SK-N-SH (cell line): ENCODE measurements around the gene MARCHF3. TPM values are rescaled to one million over a fixed set of nuclear protein-coding genes. Genes with fewer than 3 reads are reported as not detected.
"Not testable (repeated sequence)": the region's sequence is repeated elsewhere in the genome, so short reads cannot be mapped to it uniquely, and the experiment has no call there.

Experiments used
- CTCF ChIA-PET: fragments of 300-600, 350-600 bp; formaldehyde crosslinking; extraction: SDS; loops from one replicate; lab custom pipeline; 2021; lab: Yijun Ruan, JAX
- POLR2A ChIA-PET: fragments of 350-600 bp; sonication (Branson Sonifier 250); formaldehyde crosslinking; extraction: SDS; loops from one replicate; lab custom pipeline; 2020; ENCODE audit warnings: antibody characterized with exemption, inconsistent platforms; lab: Yijun Ruan, JAX
- DNase-seq: peaks from one replicate; pipeline ENCODE4 v3.0.0; 2012
- H2AFZ ChIP-seq: fragments of 200-600 bp; sonication (generic); 2 replicates; pipeline ENCODE4 v1.8.1; 2016; ENCODE audit warnings: antibody characterized with exemption, mild to moderate bottlenecking, low read depth
- H3F3A ChIP-seq: fragments of 200-600 bp; sonication (generic); replicated peaks from 2 replicates; pipeline ENCODE3; 2016; ENCODE audit warnings: antibody characterized with exemption, mild to moderate bottlenecking; ENCODE audit not compliant: insufficient read depth
- H3K27ac ChIP-seq, 2 experiments: fragments of 200-500 bp in 1 of 2; fragments of 200-600 bp in 1 of 2; sonication (Bioruptor generic) in 1 of 2; sonication (generic), shearing (Covaris generic) in 1 of 2; 2 replicates each; pipeline versions ENCODE4 v1.5.1 to v1.6.1; 2014 to 2016; ENCODE audit warnings: low read depth in 2 of 2, inconsistent platforms in 1 of 2, low read length in 1 of 2, mild to moderate bottlenecking in 1 of 2, mixed read lengths in 1 of 2
- H3K27me3 ChIP-seq: fragments of 200-600 bp; sonication (generic), shearing (Covaris generic); 2 replicates; pipeline ENCODE4 v1.6.1; 2016; ENCODE audit warnings: mixed run types; ENCODE audit not compliant: insufficient read depth
- H3K36me3 ChIP-seq, 2 experiments: fragments of 200-500 bp in 1 of 2; fragments of 200-600 bp in 1 of 2; sonication (Bioruptor generic) in 1 of 2; sonication (generic) in 1 of 2; replicated peaks in 1 of 2; 2 replicates each; pipeline versions ENCODE3 to v1.5.1; 2014 to 2016; ENCODE audit warnings: low read length in 1 of 2, mild to moderate bottlenecking in 1 of 2; ENCODE audit not compliant: insufficient read depth in 2 of 2, control insufficient read depth in 1 of 2
- H3K4me1 ChIP-seq, 2 experiments: fragments of 200-500 bp in 1 of 2; fragments of 200-600 bp in 1 of 2; sonication (Bioruptor generic) in 1 of 2; sonication (generic), shearing (Covaris generic) in 1 of 2; 2 replicates each; pipeline versions ENCODE4 v1.5.1 to v1.6.1; 2014 to 2016; ENCODE audit warnings: low read depth in 1 of 2, low read length in 1 of 2, mixed run types in 1 of 2; ENCODE audit not compliant: insufficient read depth in 2 of 2, control insufficient read depth in 1 of 2
- H3K4me2 ChIP-seq: fragments of 200-600 bp; sonication (generic), shearing (Covaris generic); 2 replicates; pipeline ENCODE4 v1.6.1; 2017; ENCODE audit warnings: mixed run types
- H3K4me3 ChIP-seq, 2 experiments: fragments of 200-500 bp in 1 of 2; fragments of 200-600 bp in 1 of 2; sonication (Bioruptor generic) in 1 of 2; sonication (generic), shearing (Covaris generic) in 1 of 2; 2 replicates each; pipeline versions ENCODE4 v1.5.1 to v1.8.1; 2014 to 2016; ENCODE audit warnings: low read depth in 2 of 2, inconsistent platforms in 1 of 2, low read length in 1 of 2, mild to moderate bottlenecking in 1 of 2, mixed read lengths in 1 of 2, moderate library complexity in 1 of 2
- H3K79me2 ChIP-seq: fragments of 200-600 bp; sonication (generic); 2 replicates; pipeline ENCODE4 v1.8.1; 2017; ENCODE audit warnings: mild to moderate bottlenecking; ENCODE audit not compliant: insufficient read depth
- H3K9ac ChIP-seq: fragments of 200-600 bp; sonication (generic); 2 replicates; pipeline ENCODE4 v1.6.1; 2017; ENCODE audit warnings: mixed run types
- H3K9me2 ChIP-seq: fragments of 200-600 bp; sonication (generic); 2 replicates; pipeline ENCODE4 v1.6.1; 2017; ENCODE audit warnings: mixed run types
- H3K9me3 ChIP-seq: fragments of 200-600 bp; sonication (generic); 2 replicates; pipeline ENCODE4 v1.6.1; 2017; ENCODE audit warnings: mixed run types, mild to moderate bottlenecking, moderate library complexity
- H4K20me1 ChIP-seq: fragments of 200-600 bp; sonication (generic); 2 replicates; pipeline ENCODE4 v1.6.1; 2017; ENCODE audit warnings: mild to moderate bottlenecking, mixed run types; ENCODE audit not compliant: insufficient read depth
- CHD2 ChIP-seq: fragments of 150-350 bp; IDR thresholded peaks from 2 replicates; pipeline ENCODE4 v1.6.1; 2018; ENCODE audit warnings: low read length; ENCODE audit not compliant: partially characterized antibody
- EP300 ChIP-seq, 2 experiments: IDR thresholded peaks; 2 replicates each; pipeline versions ENCODE4 v1.4.0 to v1.6.1; 2012; ENCODE audit warnings: borderline replicate concordance in 1 of 2, low read depth in 1 of 2, low read length in 1 of 2
- EZH2phosphoT487 ChIP-seq: fragments of 200-600 bp; sonication (generic); IDR thresholded peaks from 2 replicates; pipeline ENCODE4 v1.6.1; 2017; ENCODE audit warnings: low read depth, mixed run types, mild to moderate bottlenecking, antibody characterized with exemption, moderate library complexity, borderline replicate concordance
- MXI1 ChIP-seq: IDR thresholded peaks from 2 replicates; pipeline ENCODE4 v1.6.1; 2012; ENCODE audit warnings: mild to moderate bottlenecking, low read depth, low read length, improper control_type of control experiment
- PBX3 ChIP-seq: IDR thresholded peaks from 2 replicates; pipeline ENCODE4; 2012
- RAD21 ChIP-seq: IDR thresholded peaks from 2 replicates; pipeline ENCODE4 v1.6.1; 2012; ENCODE audit warnings: mild to moderate bottlenecking, low read length
- RFX5 ChIP-seq: IDR thresholded peaks from 2 replicates; pipeline ENCODE4 v1.6.1; 2012; ENCODE audit warnings: mild to moderate bottlenecking, improper control_type of control experiment, low read length
- SMC3 ChIP-seq: IDR thresholded peaks from 2 replicates; pipeline ENCODE4 v1.6.1; 2012; ENCODE audit warnings: low read depth, low read length, improper control_type of control experiment
- WGBS: methylation state at CpG from one replicate; pipeline ENCODE4 v1.1.6; 2017; ENCODE audit warnings: low lambda C conversion rate; 5-methylcytosine and 5-hydroxymethylcytosine counted together
- polyA plus RNA-seq, 3 experiments: library from polyadenylated mRNA; depleted of rRNA; stranded (reverse); fragments of >200 nt; gene quantifications; 2 replicates each; pipeline ENCODE4 v1.2.3, GENCODE V29; 2012
- TF ChIP-seq, protein P1 (sequence below): fragments of 200-600 bp; sonication (generic); IDR thresholded peaks from 2 replicates; pipeline ENCODE4 v1.6.1; 2017; ENCODE audit warnings: antibody characterized with exemption, mild to moderate bottlenecking, moderate library complexity

The MARCHF3 gene
- polyA plus RNA-seq, 1 of the 3 experiments (the other 2 are of a cell fraction): 21.5 TPM

GRCh38 chr5:126846744-126847455 is 183.5 kb downstream of the MARCHF3 start (continued):
- TF ChIP-seq MXI1 (no peak), EZH2phosphoT487 (no peak), CHD2 (no peak), EP300 (IDR thresholded peaks at IDR 0.05; ENCODE audit: borderline replicate concordance in 1 of 2, low read depth in 1 of 2, low read length in 1 of 2) (peak in 1 of 2 experiments; percentile 23; a peak in 1 of 4 replicates), RFX5 (no peak), RAD21 (0 out of 2 replicates have a peak, but pooled peaks have one; percentile 23), SMC3 (no peak)

DNA sequence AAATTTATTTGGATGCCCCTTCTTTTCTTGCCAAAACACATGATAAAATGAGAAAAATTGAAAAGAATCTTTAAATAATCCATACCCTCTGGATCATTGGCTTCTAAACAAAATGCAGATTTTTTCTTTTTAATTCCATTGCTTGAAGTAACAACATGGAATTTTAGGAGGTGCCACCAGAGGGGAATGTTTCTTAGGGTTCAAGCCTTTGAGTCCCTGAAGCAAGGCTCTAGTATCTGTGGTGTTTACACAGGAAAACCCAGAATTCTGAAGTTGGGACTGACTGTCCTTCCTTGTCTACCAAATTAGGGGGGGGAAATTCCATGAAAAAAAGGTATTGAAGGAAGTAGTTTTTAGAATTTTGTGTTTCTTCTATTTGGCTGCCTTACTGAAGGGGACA is 184.0 kb downstream of the MARCHF3 start:
- H3K9me3 ChIP-seq: no peaks in the 10 kb centered on the region
- no peak overlapping the region for H3K9ac ChIP-seq
- TF ChIP-seq SMC3 (peak; percentile 14; the same call in 1 of the 2 replicates), RAD21 (peak; percentile 58), PBX3 (no peak)
- TF ChIP-seq, protein P1, sequence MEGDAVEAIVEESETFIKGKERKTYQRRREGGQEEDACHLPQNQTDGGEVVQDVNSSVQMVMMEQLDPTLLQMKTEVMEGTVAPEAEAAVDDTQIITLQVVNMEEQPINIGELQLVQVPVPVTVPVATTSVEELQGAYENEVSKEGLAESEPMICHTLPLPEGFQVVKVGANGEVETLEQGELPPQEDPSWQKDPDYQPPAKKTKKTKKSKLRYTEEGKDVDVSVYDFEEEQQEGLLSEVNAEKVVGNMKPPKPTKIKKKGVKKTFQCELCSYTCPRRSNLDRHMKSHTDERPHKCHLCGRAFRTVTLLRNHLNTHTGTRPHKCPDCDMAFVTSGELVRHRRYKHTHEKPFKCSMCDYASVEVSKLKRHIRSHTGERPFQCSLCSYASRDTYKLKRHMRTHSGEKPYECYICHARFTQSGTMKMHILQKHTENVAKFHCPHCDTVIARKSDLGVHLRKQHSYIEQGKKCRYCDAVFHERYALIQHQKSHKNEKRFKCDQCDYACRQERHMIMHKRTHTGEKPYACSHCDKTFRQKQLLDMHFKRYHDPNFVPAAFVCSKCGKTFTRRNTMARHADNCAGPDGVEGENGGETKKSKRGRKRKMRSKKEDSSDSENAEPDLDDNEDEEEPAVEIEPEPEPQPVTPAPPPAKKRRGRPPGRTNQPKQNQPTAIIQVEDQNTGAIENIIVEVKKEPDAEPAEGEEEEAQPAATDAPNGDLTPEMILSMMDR: peak; percentile 45
- no peaks in the 10 kb centered on the region for H4K20me1 ChIP-seq
- H3K36me3 ChIP-seq: no peaks in the 10 kb centered on the region
- H3K4me3 ChIP-seq: no peak overlapping the region
- DNase-seq: peak; percentile 41
- ChIA-PET POLR2A (no interaction called here), CTCF (interaction anchor here (0.9 to 1.2 kb wide), 4 partner anchors 74 to 212 kb away, joined by 3 to 5 read pairs (median 3); no protein-coding TSS in a partner anchor)
- no peak overlapping the region for H2AFZ ChIP-seq
- no peak overlapping the region for H3K4me2 ChIP-seq
- peak overlapping the region in 1 of 2 experiments; percentile 77; a peak in 2 of 4 replicates for H3K27ac ChIP-seq
- no peaks in the 10 kb centered on the region for H3F3A ChIP-seq
- H3K27me3 ChIP-seq: no peaks in the 10 kb centered on the region
- H3K9me2 ChIP-seq: no peaks in the 10 kb centered on the region
- H3K4me1 ChIP-seq: peaks cover 0 to 22% of the 10 kb centered on the region in 2 experiments; a peak in 3 of 4 replicates
- H3K79me2 ChIP-seq: no peaks in the 10 kb centered on the region

GRCh38 chr5:126845470-126846070 is 184.8 kb downstream of the MARCHF3 start:
- H3K9ac ChIP-seq, H3K36me3 ChIP-seq, H3K9me2 ChIP-seq, H3K4me2 ChIP-seq, POLR2A ChIA-PET, H4K20me1 ChIP-seq, DNase-seq, H3K79me2 ChIP-seq, H2AFZ ChIP-seq, H3K9me3 ChIP-seq, H3K4me3 ChIP-seq, H3F3A ChIP-seq, H3K27me3 ChIP-seq: not testable (repeated sequence)
- peak overlapping the region in 1 of 2 experiments; percentile 77; a peak in 2 of 4 replicates for H3K27ac ChIP-seq
- H3K4me1 ChIP-seq: peaks cover 0 to 22% of the 10 kb centered on the region in 2 experiments; a peak in 3 of 4 replicates
- WGBS: 87% methylated on average over 10 of the region's 14 CpGs
- CTCF ChIA-PET: interaction anchor here (0.9 to 1.2 kb wide), 3 partner anchors 75 to 213 kb away, joined by 3 read pairs; no protein-coding TSS in a partner anchor

- WGBS: 95% methylated on average over 11 of the region's 11 CpGs
- H2AFZ ChIP-seq, H3K9ac ChIP-seq, H4K20me1 ChIP-seq, DNase-seq, H3F3A ChIP-seq, H3K27ac ChIP-seq, H3K4me2 ChIP-seq, H3K36me3 ChIP-seq, H3K27me3 ChIP-seq, H3K9me3 ChIP-seq, H3K4me3 ChIP-seq, H3K79me2 ChIP-seq, CTCF ChIA-PET, POLR2A ChIA-PET, H3K9me2 ChIP-seq: not testable (repeated sequence)
- peaks cover 0 to 21% of the 10 kb centered on the region in 2 experiments; a peak in 3 of 4 replicates for H3K4me1 ChIP-seq
Observed at GRCh38 chr5:126843375-126843774, 187.0 kb downstream of the MARCHF3 start.

- H3K27ac ChIP-seq, H3K4me3 ChIP-seq, H3K9me3 ChIP-seq, H3K4me2 ChIP-seq, H4K20me1 ChIP-seq, H3K9ac ChIP-seq, H3K9me2 ChIP-seq, H3K79me2 ChIP-seq, H2AFZ ChIP-seq, H3K27me3 ChIP-seq, POLR2A ChIA-PET, DNase-seq, H3K4me1 ChIP-seq, CTCF ChIA-PET: not testable (repeated sequence)
- peaks cover 14% of the 10 kb centered on the region for H3F3A ChIP-seq
- peaks cover 22 to 27% of the 10 kb centered on the region in 2 experiments for H3K36me3 ChIP-seq
- 93% methylated on average over 7 of the region's 7 CpGs for WGBS
Observed at GRCh38 chr5:126839407-126839806, 191.0 kb downstream of the MARCHF3 start.
